Small intestine (tissue), 7 donors: ENCODE measurements around the gene LRRC31. TPM values are rescaled to one million over a fixed set of nuclear protein-coding genes. Genes with fewer than 3 reads are reported as not detected.

Source experiments
- DNase-seq, 2 donors: peaks; one replicate each; pipeline versions ENCODE4 v3.0.0 to v3.0.0-alpha.2; 2013
- FAIRE-seq: peaks from 2 replicates; lab custom pipeline; 2012; peaks lifted over from hg19 to GRCh38; lab: Jason Lieb, UNC
- H3K27ac ChIP-seq, 3 donors: one replicate each; pipeline ENCODE4 v1.5.1; 2013; ENCODE audit warnings: low read length in 2 of 3, mild to moderate bottlenecking in 2 of 3, control low read depth in 1 of 3, inconsistent platforms in 1 of 3, low read depth in 1 of 3, moderate library complexity in 1 of 3
- H3K27me3 ChIP-seq, 3 donors: one replicate each; pipeline ENCODE4 v1.6.1; 2013; ENCODE audit warnings: low read length in 3 of 3, inconsistent platforms in 1 of 3; ENCODE audit not compliant: control insufficient read depth in 3 of 3, insufficient read depth in 3 of 3
- H3K36me3 ChIP-seq, 3 donors: one replicate each; pipeline ENCODE4 v1.6.1; 2013; ENCODE audit warnings: low read length in 3 of 3, inconsistent platforms in 1 of 3, low read depth in 1 of 3, mild to moderate bottlenecking in 1 of 3, moderate library complexity in 1 of 3; ENCODE audit not compliant: control insufficient read depth in 3 of 3, insufficient read depth in 2 of 3
- H3K4me1 ChIP-seq, 3 donors: one replicate each; pipeline ENCODE4 v1.6.1; 2013; ENCODE audit warnings: low read length in 2 of 3, inconsistent platforms in 1 of 3, low read depth in 1 of 3, mild to moderate bottlenecking in 1 of 3, moderate library complexity in 1 of 3; ENCODE audit not compliant: control insufficient read depth in 3 of 3, insufficient read depth in 2 of 3
- H3K4me3 ChIP-seq, 3 donors: one replicate each; pipeline ENCODE4 v1.5.1; 2013; ENCODE audit warnings: low read length in 3 of 3, control low read depth in 1 of 3, inconsistent platforms in 1 of 3, low read depth in 1 of 3, mild to moderate bottlenecking in 1 of 3, moderate library complexity in 1 of 3
- H3K9me3 ChIP-seq, 2 donors: one replicate each; pipeline ENCODE4 v1.6.1; 2013; ENCODE audit warnings: low read depth in 1 of 2, low read length in 1 of 2; ENCODE audit not compliant: control insufficient read depth in 2 of 2, insufficient read depth in 1 of 2
- WGBS, 3 donors: extraction: QIAGEN DNeasy Blood & Tissue Kit; methylation state at CpG; one replicate each; pipeline ENCODE4 v1.1.7; 2013; 5-methylcytosine and 5-hydroxymethylcytosine counted together
- polyA plus RNA-seq, 4 donors: library from polyadenylated mRNA; stranded (reverse) in 3 of 4; unstranded in 1 of 4; fragments of 200-250 nt in 3 of 4; fragments of 120-200 nt in 1 of 4; gene quantifications; one replicate each; pipeline versions ENCODE4 v1.2.1 to v1.2.3, GENCODE V29; 2013
- donor health status: healthy with polysubstance abuse.
- donor health status: control.
- donor health status: control.
- donor health status: Bipolar disorder and iron deficiency.
- donor health status: healthy.

The LRRC31 gene
- polyA plus RNA-seq, 4 donors: 6.8 to 26.4 (median 14.6) TPM

- H3K27ac ChIP-seq: peak overlapping the region in 2 of 3 donors; percentile 31 to 53
- DNase-seq: peak; percentile 67 to 78
Observed at GRCh38 chr3:169871129-169871886, 1.6 kb upstream of the LRRC31 start.

GRCh38 chr3:169868369-169868768 lies 1.4 kb downstream of the LRRC31 start:
- no peak for DNase-seq
- no peaks in the 10 kb centered on the region for H3K36me3 ChIP-seq
- peak overlapping the region in 1 of 3 donors; percentile 6 for H3K27ac ChIP-seq
- no peaks in the 10 kb centered on the region for H3K27me3 ChIP-seq
- FAIRE-seq: no peak
- no peak overlapping the region for H3K4me3 ChIP-seq
- H3K4me1 ChIP-seq: peaks cover 5 to 41% (median 7%) of the 10 kb centered on the region in 3 donors
- 46 to 69% (median 55%) methylated on average over 2 of the region's 2 CpGs for WGBS, 3 donors
- H3K9me3 ChIP-seq: no peaks in the 10 kb centered on the region

More at GRCh38 chr3:169871129-169871886, 1.6 kb upstream of the LRRC31 start:
- H3K9me3 ChIP-seq: peaks cover 0 to 5% of the 10 kb centered on the region in 2 donors
- no peaks in the 10 kb centered on the region for H3K36me3 ChIP-seq
- WGBS, 3 donors: 31 to 61% (median 47%) methylated on average over 2 of the region's 2 CpGs
- no peak overlapping the region for H3K4me3 ChIP-seq
- no peaks in the 10 kb centered on the region for H3K27me3 ChIP-seq
- peaks cover 5 to 28% (median 7%) of the 10 kb centered on the region in 3 donors for H3K4me1 ChIP-seq
- FAIRE-seq: no peak

- FAIRE-seq: no peak
- Histone ChIP-seq H3K36me3 (no peaks in the 10 kb centered on the region), H3K27me3 (no peaks in the 10 kb centered on the region), H3K9me3 (no peaks in the 10 kb centered on the region), H3K4me3 (no peak overlapping the region), H3K27ac (no peak overlapping the region), H3K4me1 (peaks cover 5 to 41% (median 7%) of the 10 kb centered on the region in 3 donors)
- WGBS, 3 donors: 93 to 94% (median 94%) methylated on average over 3 of the region's 3 CpGs
- no peak for DNase-seq
Observed at GRCh38 chr3:169867584-169868210, 2.0 kb downstream of the LRRC31 start.

GRCh38 chr3:169865176-169865767 lies 4.5 kb downstream of the LRRC31 start:
- H3K27me3 ChIP-seq: no peaks in the 10 kb centered on the region
- FAIRE-seq: no peak
- peak overlapping the region in 1 of 3 donors; percentile 72 for H3K27ac ChIP-seq
- DNase-seq: peak; percentile 40 to 45
- H3K9me3 ChIP-seq: no peaks in the 10 kb centered on the region
- H3K36me3 ChIP-seq: peaks cover 0 to 7% (median 4%) of the 10 kb centered on the region in 3 donors
- peaks cover 0 to 23% (median 2%) of the 10 kb centered on the region in 3 donors for H3K4me1 ChIP-seq
- 34 to 53% (median 41%) methylated on average over 12 of the region's 12 CpGs for WGBS, 3 donors
- no peak overlapping the region for H3K4me3 ChIP-seq

GRCh38 chr3:169864270-169864669 lies 5.5 kb downstream of the LRRC31 start:
- Histone ChIP-seq H3K4me1 (peaks cover 0 to 19% (median 0%) of the 10 kb centered on the region in 3 donors), H3K9me3 (no peaks in the 10 kb centered on the region), H3K4me3 (no peak overlapping the region), H3K36me3 (peaks cover 0 to 8% (median 4%) of the 10 kb centered on the region in 3 donors), H3K27me3 (no peaks in the 10 kb centered on the region), H3K27ac (no peak overlapping the region)
- no peak for DNase-seq
- 64 to 88% (median 80%) methylated on average over 2 of the region's 2 CpGs for WGBS, 3 donors
- FAIRE-seq: no peak

- no peaks in the 10 kb centered on the region for H3K27me3 ChIP-seq
- WGBS, 3 donors: 0 to 1% (median 0%) methylated on average over 6 of the region's 6 CpGs
- peaks cover 0 to 13% (median 0%) of the 10 kb centered on the region in 3 donors for H3K4me1 ChIP-seq
- DNase-seq (peak; percentile 87 to 91), FAIRE-seq (no peak)
- no peaks in the 10 kb centered on the region for H3K9me3 ChIP-seq
- peak overlapping the region in 1 of 3 donors; percentile 38 for H3K27ac ChIP-seq
- H3K4me3 ChIP-seq: no peak overlapping the region
- H3K36me3 ChIP-seq: peaks cover 0 to 10% (median 4%) of the 10 kb centered on the region in 3 donors
Observed at GRCh38 chr3:169863458-169863899, 6.3 kb downstream of the LRRC31 start.

- no peaks in the 10 kb centered on the region for H3K27me3 ChIP-seq
- FAIRE-seq (no peak), DNase-seq (no peak)
- H3K27ac ChIP-seq: no peak overlapping the region
- 81 to 92% (median 86%) methylated on average over 5 of the region's 5 CpGs for WGBS, 3 donors
- no peaks in the 10 kb centered on the region for H3K9me3 ChIP-seq
- H3K4me1 ChIP-seq: peaks cover 0 to 13% (median 0%) of the 10 kb centered on the region in 3 donors
- peaks cover 0 to 10% (median 4%) of the 10 kb centered on the region in 3 donors for H3K36me3 ChIP-seq
- no peak overlapping the region for H3K4me3 ChIP-seq
Observed at GRCh38 chr3:169861871-169862270, 7.9 kb downstream of the LRRC31 start.

GRCh38 chr3:169857811-169858210 lies 11.9 kb downstream of the LRRC31 start:
- FAIRE-seq: no peak

More at GRCh38 chr3:169857811-169858210, 11.9 kb downstream of the LRRC31 start:
- Histone ChIP-seq H3K4me1 (no peaks in the 10 kb centered on the region), H3K9me3 (no peaks in the 10 kb centered on the region), H3K27me3 (no peaks in the 10 kb centered on the region), H3K36me3 (peaks cover 0 to 20% (median 6%) of the 10 kb centered on the region in 3 donors), H3K4me3 (no peak overlapping the region), H3K27ac (no peak overlapping the region)
- WGBS, 3 donors: 78 to 86% (median 86%) methylated on average over 2 of the region's 2 CpGs
- DNase-seq: no peak
